ENCODE data around the gene PSMC3.

PSMC3 gene

DNA sequence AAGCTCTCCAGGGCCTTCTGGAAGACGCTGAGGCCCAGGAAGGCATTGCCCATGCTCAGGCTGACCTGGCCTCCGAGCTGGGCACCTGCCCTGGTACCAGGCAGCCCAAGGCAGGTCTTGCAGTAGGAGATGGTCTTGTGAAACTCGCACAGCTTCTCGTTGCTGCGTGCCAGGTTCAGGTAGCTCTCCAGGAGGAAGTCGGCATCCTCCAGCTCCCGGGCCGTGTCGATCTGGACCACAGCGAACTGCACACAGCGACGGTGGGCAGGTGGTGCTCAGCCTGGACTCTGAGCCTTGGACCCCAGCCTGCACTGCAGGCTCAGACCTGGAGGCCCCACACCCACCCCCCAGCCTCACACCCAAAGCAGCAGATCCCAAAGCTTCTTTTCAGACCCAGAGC is 21.7 kb upstream of the PSMC3 start:
- TF ChIP-seq, protein P1, sequence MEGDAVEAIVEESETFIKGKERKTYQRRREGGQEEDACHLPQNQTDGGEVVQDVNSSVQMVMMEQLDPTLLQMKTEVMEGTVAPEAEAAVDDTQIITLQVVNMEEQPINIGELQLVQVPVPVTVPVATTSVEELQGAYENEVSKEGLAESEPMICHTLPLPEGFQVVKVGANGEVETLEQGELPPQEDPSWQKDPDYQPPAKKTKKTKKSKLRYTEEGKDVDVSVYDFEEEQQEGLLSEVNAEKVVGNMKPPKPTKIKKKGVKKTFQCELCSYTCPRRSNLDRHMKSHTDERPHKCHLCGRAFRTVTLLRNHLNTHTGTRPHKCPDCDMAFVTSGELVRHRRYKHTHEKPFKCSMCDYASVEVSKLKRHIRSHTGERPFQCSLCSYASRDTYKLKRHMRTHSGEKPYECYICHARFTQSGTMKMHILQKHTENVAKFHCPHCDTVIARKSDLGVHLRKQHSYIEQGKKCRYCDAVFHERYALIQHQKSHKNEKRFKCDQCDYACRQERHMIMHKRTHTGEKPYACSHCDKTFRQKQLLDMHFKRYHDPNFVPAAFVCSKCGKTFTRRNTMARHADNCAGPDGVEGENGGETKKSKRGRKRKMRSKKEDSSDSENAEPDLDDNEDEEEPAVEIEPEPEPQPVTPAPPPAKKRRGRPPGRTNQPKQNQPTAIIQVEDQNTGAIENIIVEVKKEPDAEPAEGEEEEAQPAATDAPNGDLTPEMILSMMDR (IDR thresholded peaks at IDR 0.05; ENCODE audit: low read depth, low read length): no peak
- no peaks in the 10 kb centered on the region for H3K27me3 ChIP-seq (ENCODE audit: insufficient read depth, low read depth, severe bottlenecking)
- DNase-seq: no peak
- H3K4me3 ChIP-seq (ENCODE audit: low read depth, low read length): no peak overlapping the region
- no peak overlapping the region for H3K27ac ChIP-seq
- no peaks in the 10 kb centered on the region for H3K9me3 ChIP-seq (ENCODE audit: severe bottlenecking)
- no peaks in the 10 kb centered on the region for H3K36me3 ChIP-seq

DNA sequence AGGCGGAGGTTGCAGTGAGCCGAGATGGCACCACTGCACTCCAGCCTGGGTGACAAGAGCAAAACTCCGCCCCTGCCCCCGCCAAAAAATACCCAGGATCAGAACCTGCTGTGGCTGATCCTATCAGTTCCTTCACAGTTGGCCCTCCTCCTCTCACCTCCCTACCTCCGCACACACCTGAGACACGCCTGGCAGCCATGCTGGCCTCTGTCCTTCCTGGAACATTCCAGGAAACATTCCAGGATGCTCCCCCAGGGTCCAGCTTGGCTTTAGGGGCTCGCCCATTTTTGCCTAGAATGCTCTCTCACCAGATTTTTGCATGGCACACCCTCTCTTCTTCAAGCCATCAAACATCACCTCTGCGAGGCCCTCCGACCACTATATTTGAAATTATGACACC is 20.6 kb upstream of the PSMC3 start:
- Histone ChIP-seq H3K9me3 (ENCODE audit: severe bottlenecking) (no peaks in the 10 kb centered on the region), H3K36me3 (no peaks in the 10 kb centered on the region), H3K27me3 (ENCODE audit: insufficient read depth, low read depth, severe bottlenecking) (no peaks in the 10 kb centered on the region), H3K4me3 (ENCODE audit: low read depth, low read length) (no peak overlapping the region), H3K27ac (no peak overlapping the region)
- DNase-seq: no peak
- TF ChIP-seq, protein P1 (IDR thresholded peaks at IDR 0.05; ENCODE audit: low read depth, low read length): no peak

DNA sequence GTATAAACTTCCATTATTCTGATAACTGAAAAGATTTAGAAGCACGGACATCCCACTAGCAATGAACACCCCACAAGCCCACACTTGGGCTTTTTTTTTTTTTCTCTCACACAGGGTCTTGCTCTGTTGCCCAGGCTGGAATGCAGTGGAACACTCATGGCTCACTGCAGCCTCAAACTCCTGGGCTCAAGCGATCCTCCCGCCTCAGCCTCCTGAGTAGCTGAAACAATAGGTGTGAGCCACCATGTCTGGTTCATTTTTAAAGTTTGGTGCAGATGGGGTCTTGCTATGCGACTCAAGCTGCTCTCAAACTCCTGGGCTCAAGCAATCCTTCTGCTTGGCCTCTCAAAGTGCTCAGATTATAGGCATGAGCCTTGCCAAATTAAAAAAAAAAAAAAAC is 19.6 kb upstream of the PSMC3 start:
- DNase-seq: no peak
- Histone ChIP-seq H3K27ac (no peak overlapping the region), H3K4me3 (ENCODE audit: low read depth, low read length) (no peak overlapping the region), H3K36me3 (no peaks in the 10 kb centered on the region), H3K27me3 (ENCODE audit: insufficient read depth, low read depth, severe bottlenecking) (no peaks in the 10 kb centered on the region), H3K9me3 (ENCODE audit: severe bottlenecking) (no peaks in the 10 kb centered on the region)
- TF ChIP-seq, protein P1 (IDR thresholded peaks at IDR 0.05; ENCODE audit: low read depth, low read length): no peak

DNA sequence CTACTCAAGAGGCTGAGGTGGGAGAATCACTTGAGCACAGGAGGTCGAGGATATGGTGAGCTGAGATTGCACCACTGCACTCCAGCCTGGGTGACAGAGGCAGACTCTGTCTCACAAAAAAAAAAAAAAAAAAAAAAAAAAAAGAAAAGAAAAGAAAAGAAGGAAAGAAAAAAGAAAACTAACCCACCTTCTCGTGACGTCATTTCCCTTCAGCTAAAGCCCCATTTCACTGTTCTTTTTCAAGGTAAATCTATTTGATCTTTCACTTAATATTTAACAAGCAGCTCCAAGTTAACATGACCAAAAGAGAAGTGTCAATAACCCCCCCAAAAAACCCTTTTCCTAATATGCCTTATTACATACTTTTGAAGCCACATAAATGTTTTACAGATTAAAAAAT is 17.6 kb upstream of the PSMC3 start:
- H3K4me3 ChIP-seq (ENCODE audit: low read depth, low read length): no peak overlapping the region
- no peaks in the 10 kb centered on the region for H3K9me3 ChIP-seq (ENCODE audit: severe bottlenecking)
- DNase-seq: no peak
- H3K27ac ChIP-seq: no peak overlapping the region
- H3K36me3 ChIP-seq: no peaks in the 10 kb centered on the region
- TF ChIP-seq, protein P1 (IDR thresholded peaks at IDR 0.05; ENCODE audit: low read depth, low read length): no peak
- no peaks in the 10 kb centered on the region for H3K27me3 ChIP-seq (ENCODE audit: insufficient read depth, low read depth, severe bottlenecking)

DNA sequence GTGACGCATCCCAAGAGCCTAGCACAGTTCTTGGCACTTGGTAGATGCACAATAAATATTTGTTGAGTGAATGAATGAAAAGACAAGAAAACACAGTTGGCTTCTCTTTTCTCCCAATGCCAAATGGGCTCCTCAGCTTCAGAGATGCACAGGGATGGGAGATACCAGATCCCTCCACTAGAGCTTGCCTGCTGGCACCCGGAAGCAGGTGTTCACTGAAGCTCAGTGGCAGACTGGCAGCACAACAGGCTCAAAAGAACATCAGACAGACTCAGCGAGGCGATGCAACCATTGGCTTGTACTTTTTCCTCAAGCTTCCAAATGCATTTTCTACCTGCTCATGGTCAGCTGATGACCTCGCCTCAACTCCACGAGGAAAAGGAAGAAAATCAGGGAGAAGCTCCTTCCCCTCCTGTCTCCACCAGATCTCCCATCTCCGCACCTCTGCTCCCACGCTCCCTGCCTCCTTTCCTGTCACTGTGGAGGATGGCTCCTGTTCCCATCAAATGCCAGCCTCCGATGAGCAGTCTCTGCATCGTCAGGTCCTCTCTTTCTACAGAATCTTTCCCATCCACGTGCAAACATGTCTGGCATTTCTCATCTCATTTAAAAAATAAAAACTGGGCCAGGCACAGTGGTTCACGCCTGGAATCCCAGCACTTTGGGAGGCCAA is 16.9 kb upstream of the PSMC3 start:
- H3K4me3 ChIP-seq (ENCODE audit: low read depth, low read length): no peak overlapping the region
- H3K27ac ChIP-seq: no peak overlapping the region
- no peaks in the 10 kb centered on the region for H3K27me3 ChIP-seq (ENCODE audit: insufficient read depth, low read depth, severe bottlenecking)
- H3K9me3 ChIP-seq (ENCODE audit: severe bottlenecking): no peaks in the 10 kb centered on the region
- DNase-seq: no peak
- TF ChIP-seq, protein P1 (IDR thresholded peaks at IDR 0.05; ENCODE audit: low read depth, low read length): peak; percentile 40; the same call in 1 of the 2 replicates
- no peaks in the 10 kb centered on the region for H3K36me3 ChIP-seq

DNA sequence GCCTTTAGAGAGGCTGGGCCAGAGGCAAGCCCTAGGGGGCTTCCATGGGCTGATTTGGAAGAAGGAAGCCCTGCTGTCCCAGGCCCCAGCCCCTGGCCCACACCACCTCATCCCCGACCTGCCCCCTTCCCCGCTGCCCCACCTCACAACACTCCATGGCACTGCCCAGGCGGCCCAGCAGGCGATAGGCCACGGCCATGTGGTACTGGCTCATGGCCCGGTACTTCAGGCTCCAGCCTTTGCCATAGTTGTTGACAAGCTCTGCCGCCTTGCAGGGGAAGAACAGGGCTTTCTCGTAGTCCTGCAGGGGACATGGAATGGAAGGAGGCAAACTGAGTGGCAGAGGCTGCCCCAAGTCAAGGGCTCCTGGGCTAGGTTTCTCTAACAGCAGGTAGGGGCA is 16.3 kb upstream of the PSMC3 start:
- Histone ChIP-seq H3K4me3 (ENCODE audit: low read depth, low read length) (no peak overlapping the region), H3K9me3 (ENCODE audit: severe bottlenecking) (no peaks in the 10 kb centered on the region), H3K36me3 (no peaks in the 10 kb centered on the region), H3K27ac (no peak overlapping the region), H3K27me3 (ENCODE audit: insufficient read depth, low read depth, severe bottlenecking) (no peaks in the 10 kb centered on the region)
- TF ChIP-seq, protein P1 (IDR thresholded peaks at IDR 0.05; ENCODE audit: low read depth, low read length): no peak
- DNase-seq: no peak

All from WERI-Rb-1 (cell line).